ENCODE data around the gene PTPRJ. TPM values are rescaled to one million over a fixed set of nuclear protein-coding genes. Genes with fewer than 3 reads are reported as not detected.

Gene PTPRJ
- total and polyA plus RNA-seq, 2 donors (not counting 3 experiments of a cell fraction or from before 2014, with no cell fraction given): 3.1 to 7.7 TPM

- Histone ChIP-seq H3K27me3 (ENCODE audit: control insufficient read depth in 2 of 2, insufficient read depth in 2 of 2, low read length in 2 of 2) (no peaks in the 10 kb centered on the region), H4K20me1 (replicated peaks; ENCODE audit: control insufficient read depth, extremely low read depth, insufficient read depth, low read length) (no peaks in the 10 kb centered on the region), H3K9me3 (replicated peaks; ENCODE audit: control insufficient read depth, insufficient read depth, low read length) (no peaks in the 10 kb centered on the region), H3K79me2 (ENCODE audit: control insufficient read depth, insufficient read depth, low read length) (no peaks in the 10 kb centered on the region), H3K36me3 (ENCODE audit: control insufficient read depth in 2 of 2, extremely low read depth in 1 of 2, insufficient read depth in 2 of 2, low read length in 2 of 2) (peaks cover 0 to 3% of the 10 kb centered on the region in 2 experiments), H3K4me1 (ENCODE audit: control insufficient read depth, extremely low read depth, insufficient read depth, low read length) (peaks cover 11% of the 10 kb centered on the region), H3K4me2 (ENCODE audit: insufficient read depth, low read length) (no peak overlapping the region), H3K9me1 (replicated peaks; ENCODE audit: control insufficient read depth, extremely low read depth, insufficient read depth, low read length) (no peaks in the 10 kb centered on the region), H2AFZ (ENCODE audit: low read depth, low read length) (no peak overlapping the region), H3K9ac (replicated peaks; ENCODE audit: extremely low read depth, insufficient read depth, low read length) (no peak overlapping the region), H3K4me3 (replicated peaks in 1 of 3; ENCODE audit: insufficient read depth in 1 of 3, low read depth in 1 of 3, low read length in 3 of 3) (no peak overlapping the region), H3K27ac (ENCODE audit: insufficient read depth, low read depth, low read length) (no peak overlapping the region)
- no peak for FAIRE-seq
- POLR2A ChIA-PET: no interaction called here
- dilution Hi-C loops (cut with MboI; ENCODE audit: extremely low pct_ligation_motif_present, low sequenced_read_pairs) (no loop called here), intact Hi-C loops (cut with micrococcal nuclease) (no loop called here)
- DNase-seq (ENCODE audit: low read depth, low spot score): no peak
- BruUV-seq (replicated peaks): no TSS peak
- TF ChIP-seq JUN (IDR thresholded peaks at IDR 0.05; ENCODE audit: borderline replicate concordance, insufficient read depth, insufficient read length, low read depth): no peak
- no peak for TF ChIP-seq EZH2 (IDR thresholded peaks at IDR 0.05; ENCODE audit: borderline replicate concordance, low read depth, low read length, severe bottlenecking)
- CTCF ChIA-PET: interaction anchor here (0.7 to 1.5 kb wide), 2 partner anchors 8 to 189 kb away, joined by 3 read pairs; no protein-coding TSS in a partner anchor
Observed at GRCh38 chr11:48123934-48124755, 143.8 kb downstream of the PTPRJ start.

GRCh38 chr11:48124880-48125279, 144.5 kb downstream of the PTPRJ start:
- Histone ChIP-seq H4K20me1 (replicated peaks; ENCODE audit: control insufficient read depth, extremely low read depth, insufficient read depth, low read length) (no peaks in the 10 kb centered on the region), H3K4me2 (ENCODE audit: insufficient read depth, low read length) (no peak overlapping the region), H3K27me3 (ENCODE audit: control insufficient read depth in 2 of 2, insufficient read depth in 2 of 2, low read length in 2 of 2) (no peaks in the 10 kb centered on the region), H3K79me2 (ENCODE audit: control insufficient read depth, insufficient read depth, low read length) (no peaks in the 10 kb centered on the region), H3K27ac (ENCODE audit: insufficient read depth, low read depth, low read length) (no peak overlapping the region), H3K9me3 (replicated peaks; ENCODE audit: control insufficient read depth, insufficient read depth, low read length) (no peaks in the 10 kb centered on the region), H2AFZ (ENCODE audit: low read depth, low read length) (no peak overlapping the region), H3K9ac (replicated peaks; ENCODE audit: extremely low read depth, insufficient read depth, low read length) (no peak overlapping the region), H3K9me1 (replicated peaks; ENCODE audit: control insufficient read depth, extremely low read depth, insufficient read depth, low read length) (no peaks in the 10 kb centered on the region), H3K36me3 (ENCODE audit: control insufficient read depth in 2 of 2, extremely low read depth in 1 of 2, insufficient read depth in 2 of 2, low read length in 2 of 2) (peaks cover 0 to 3% of the 10 kb centered on the region in 2 experiments), H3K4me1 (ENCODE audit: control insufficient read depth, extremely low read depth, insufficient read depth, low read length) (peaks cover 11% of the 10 kb centered on the region), H3K4me3 (replicated peaks in 1 of 3; ENCODE audit: insufficient read depth in 1 of 3, low read depth in 1 of 3, low read length in 3 of 3) (no peak overlapping the region)
- dilution Hi-C loops (cut with MboI; ENCODE audit: extremely low pct_ligation_motif_present, low sequenced_read_pairs): no loop called here
- BruUV-seq (replicated peaks): no TSS peak
- DNase-seq (ENCODE audit: low read depth, low spot score) (no peak), FAIRE-seq (no peak)
- POLR2A ChIA-PET: no interaction called here
- intact Hi-C loops (cut with micrococcal nuclease): no loop called here
- CTCF ChIA-PET: interaction anchor here (1.5 kb wide), 1 partner anchor 9 kb away, joined by 3 read pairs; no protein-coding TSS in a partner anchor
- TF ChIP-seq JUN (IDR thresholded peaks at IDR 0.05; ENCODE audit: borderline replicate concordance, insufficient read depth, insufficient read length, low read depth) (no peak), EZH2 (IDR thresholded peaks at IDR 0.05; ENCODE audit: borderline replicate concordance, low read depth, low read length, severe bottlenecking) (no peak), MYC (IDR thresholded peaks at IDR 0.05; ENCODE audit: low read depth, low read length) (no peak), POLR2AphosphoS5 (IDR thresholded peaks at IDR 0.05; ENCODE audit: insufficient read depth, low read depth, low read length) (no peak), MAX (IDR thresholded peaks at IDR 0.05; ENCODE audit: insufficient read depth, insufficient read length) (no peak), CTCF (IDR thresholded peaks at IDR 0.05; ENCODE audit: extremely low read depth in 1 of 2, insufficient read depth in 1 of 2, low read depth in 1 of 2, low read length in 2 of 2) (no peak), POLR2A (IDR thresholded peaks at IDR 0.05; ENCODE audit: low read depth, low read length) (no peak), FOS (IDR thresholded peaks at IDR 0.05; ENCODE audit: borderline replicate concordance, insufficient read depth, low read length) (no peak), GATA2 (IDR thresholded peaks at IDR 0.05; ENCODE audit: insufficient read depth, insufficient read length, low read depth, low read length) (no peak)

All from endothelial cell of umbilical vein (primary cell).